ENCODE measurements around the gene PTPN11.

DNA sequence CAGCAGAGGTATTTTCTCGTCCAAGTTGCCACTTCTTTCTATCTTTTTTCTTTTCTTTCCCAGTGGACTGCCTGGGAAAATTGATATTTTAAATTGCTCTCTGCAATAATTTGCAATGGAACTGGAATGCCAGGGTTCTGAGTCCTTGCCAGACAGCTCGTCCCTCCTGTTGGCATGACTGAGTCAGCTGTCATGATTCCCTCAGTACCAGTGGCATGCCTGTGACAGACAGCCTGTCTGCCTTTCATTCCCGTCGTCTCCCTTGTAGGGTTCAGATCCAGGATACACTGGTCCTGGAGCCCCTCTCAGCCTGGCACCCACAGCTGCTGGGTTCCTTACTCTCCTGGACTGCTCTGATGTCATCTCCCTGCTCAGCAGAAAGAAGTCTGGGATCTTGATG lies 84.8 kb downstream of the PTPN11 start:
- no peak for TF ChIP-seq CTCF (IDR thresholded peaks at IDR 0.05; ENCODE audit: borderline replicate concordance, extremely low read depth, low read length, poor library complexity, severe bottlenecking)
- TF ChIP-seq EZH2 (IDR thresholded peaks at IDR 0.05; ENCODE audit: borderline replicate concordance, low read depth, low read length, severe bottlenecking): no peak

Measured in DND-41 (cell line).